NCI-H146 treated with DMSO at 0.1 percent for 48 hours (cell line): ENCODE measurements around the gene ALDH16A1.
"Not testable (repeated sequence)": the region's sequence is repeated elsewhere in the genome, so short reads cannot be mapped to it uniquely, and the experiment has no call there.

Experiments used
- DNase-seq: peaks from one replicate; lab custom pipeline; 2025; ENCODE audit not compliant: unreplicated experiment; lab: John Stamatoyannopoulos, UW

ALDH16A1 gene

DNA sequence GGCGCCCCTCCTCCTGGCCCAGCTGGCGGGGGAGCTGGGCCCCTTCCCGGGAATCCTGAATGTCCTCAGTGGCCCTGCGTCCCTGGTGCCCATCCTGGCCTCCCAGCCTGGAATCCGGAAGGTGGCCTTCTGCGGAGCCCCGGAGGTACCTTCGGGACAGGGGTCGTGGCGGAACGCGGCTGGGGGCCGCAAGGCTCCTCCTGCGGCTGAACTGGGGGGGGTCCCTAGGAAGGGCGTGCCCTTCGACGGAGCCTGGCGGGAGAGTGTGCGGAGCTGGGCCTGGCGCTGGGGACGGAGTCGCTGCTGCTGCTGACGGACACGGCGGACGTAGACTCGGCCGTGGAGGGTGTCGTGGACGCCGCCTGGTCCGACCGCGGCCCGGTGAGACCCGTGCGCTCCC, 8.6 kb downstream of the ALDH16A1 start:
- no peak for DNase-seq

GRCh38 chr19:49462492-49462891, 9.5 kb downstream of the ALDH16A1 start:
- no peak for DNase-seq

DNA sequence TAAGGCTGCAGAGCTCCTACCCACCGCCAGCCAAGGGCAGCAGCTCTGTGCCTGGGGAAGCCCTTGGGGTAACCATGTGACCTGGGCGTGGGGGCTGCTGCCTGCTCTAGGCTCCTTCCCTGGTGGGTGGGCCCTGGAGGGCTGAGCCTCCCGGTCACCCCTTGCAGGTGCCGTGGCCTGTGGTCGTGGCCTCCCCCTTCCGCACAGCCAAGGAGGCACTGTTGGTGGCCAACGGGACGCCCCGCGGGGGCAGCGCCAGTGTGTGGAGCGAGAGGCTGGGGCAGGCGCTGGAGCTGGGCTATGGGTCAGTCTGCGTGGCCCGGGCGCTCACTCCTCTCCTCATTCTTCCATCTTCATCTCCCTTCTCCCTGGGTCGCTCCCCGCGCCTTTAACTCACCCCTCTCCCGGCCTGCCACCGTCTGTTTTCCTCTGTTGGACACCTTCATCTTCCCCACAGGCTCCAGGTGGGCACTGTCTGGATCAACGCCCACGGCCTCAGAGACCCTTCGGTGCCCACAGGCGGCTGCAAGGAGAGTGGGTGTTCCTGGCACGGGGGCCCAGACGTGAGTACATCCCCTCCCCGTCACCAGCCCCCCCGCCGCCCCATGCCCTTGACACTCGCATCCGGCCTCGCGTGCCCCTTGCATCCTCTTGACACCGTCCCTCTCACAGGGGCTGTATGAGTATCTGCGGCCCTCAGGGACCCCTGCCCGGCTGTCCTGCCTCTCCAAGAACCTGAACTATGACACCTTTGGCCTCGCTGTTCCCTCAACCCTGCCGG, 11.1 kb downstream of the ALDH16A1 start:
- DNase-seq = no peak

DNA sequence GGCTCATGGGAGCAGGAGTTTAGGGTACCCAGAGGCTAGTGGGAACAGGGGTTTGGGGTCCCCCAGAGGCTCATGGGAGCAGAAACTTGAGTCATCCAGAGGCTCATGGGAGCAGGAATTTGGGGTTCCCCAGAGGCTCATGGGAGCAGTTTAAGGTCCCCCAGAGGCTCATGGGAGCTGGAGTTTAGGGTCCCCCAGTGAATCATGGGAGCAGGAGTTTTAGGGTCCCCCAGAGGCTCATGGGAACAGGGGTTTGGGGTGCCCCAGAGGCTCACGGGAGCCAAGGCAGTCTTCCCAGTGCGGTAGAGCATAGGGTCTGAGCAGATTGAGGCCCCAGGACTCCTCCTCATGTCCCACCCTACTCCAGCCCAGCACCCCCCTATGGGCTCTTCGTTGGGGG, 12.3 kb downstream of the ALDH16A1 start:
- DNase-seq = no peak

DNA sequence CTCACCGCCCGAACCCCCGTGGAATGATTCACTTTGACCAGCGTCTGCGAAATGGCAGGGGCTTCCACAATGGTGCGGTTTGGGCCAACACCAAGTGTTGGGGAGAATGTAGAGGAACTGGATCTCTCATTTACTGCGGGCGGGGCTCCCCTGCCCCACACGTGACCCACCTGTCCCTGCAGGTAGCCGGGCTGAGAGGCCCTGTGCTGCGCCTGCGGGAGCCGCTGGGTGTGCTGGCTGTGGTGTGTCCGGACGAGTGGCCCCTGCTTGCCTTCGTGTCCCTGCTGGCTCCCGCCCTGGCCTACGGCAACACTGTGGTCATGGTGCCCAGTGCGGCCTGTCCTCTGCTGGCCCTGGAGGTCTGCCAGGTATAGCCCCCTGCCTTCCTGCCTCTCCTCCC, 15.2 kb downstream of the ALDH16A1 start:
- no peak for DNase-seq

DNA sequence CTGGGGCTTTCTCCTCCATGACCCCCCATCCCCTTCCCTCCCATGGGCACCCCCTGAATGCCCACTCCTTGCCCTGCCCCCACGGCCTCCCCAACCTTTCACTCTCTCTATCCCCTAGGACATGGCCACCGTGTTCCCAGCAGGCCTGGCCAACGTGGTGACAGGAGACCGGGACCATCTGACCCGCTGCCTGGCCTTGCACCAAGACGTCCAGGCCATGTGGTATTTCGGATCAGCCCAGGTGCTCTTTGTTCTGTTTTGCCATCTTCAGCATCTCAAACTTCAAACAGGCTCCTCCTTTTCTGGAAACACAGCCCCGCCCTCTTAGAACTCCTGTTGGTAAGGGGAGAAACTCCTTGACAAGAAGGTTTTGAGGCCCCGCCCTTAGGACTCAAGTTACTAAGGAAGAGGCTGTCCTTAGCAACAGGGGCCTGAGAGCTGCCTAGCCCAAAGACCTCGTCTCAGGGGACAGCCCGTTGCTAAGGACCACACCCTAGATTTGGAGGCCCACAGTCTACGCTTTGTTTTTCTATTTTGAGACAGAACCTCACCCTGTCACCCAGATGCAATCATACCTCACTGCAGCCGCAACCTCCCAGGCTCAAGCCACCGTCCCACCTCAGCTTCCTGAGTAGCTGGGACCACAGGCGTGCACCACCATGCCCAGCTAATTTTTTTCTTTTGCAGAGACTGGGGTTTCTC, 15.9 kb downstream of the ALDH16A1 start:
- no peak for DNase-seq

- no peak for DNase-seq
Measured at GRCh38 chr19:49469828-49470614, 17.0 kb downstream of the ALDH16A1 start.

DNA sequence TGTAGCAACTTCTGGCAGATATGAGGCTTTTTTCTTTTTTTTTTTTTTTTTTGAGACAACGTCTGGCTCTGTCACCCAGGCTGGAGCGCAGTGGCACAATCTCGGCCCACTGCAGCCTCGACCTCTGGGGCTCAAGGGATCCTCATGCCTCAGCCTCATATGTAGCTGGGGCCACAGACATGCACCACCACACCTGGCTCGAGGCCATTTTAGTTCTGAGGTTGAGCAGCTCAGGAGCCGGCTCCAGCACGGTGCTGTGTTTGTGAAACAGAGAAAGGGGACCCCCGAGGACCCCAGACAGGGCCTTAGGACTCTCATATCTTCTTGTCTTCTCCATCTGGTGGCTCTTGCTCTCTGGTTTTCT, 17.6 kb downstream of the ALDH16A1 start:
- DNase-seq = no peak

DNA sequence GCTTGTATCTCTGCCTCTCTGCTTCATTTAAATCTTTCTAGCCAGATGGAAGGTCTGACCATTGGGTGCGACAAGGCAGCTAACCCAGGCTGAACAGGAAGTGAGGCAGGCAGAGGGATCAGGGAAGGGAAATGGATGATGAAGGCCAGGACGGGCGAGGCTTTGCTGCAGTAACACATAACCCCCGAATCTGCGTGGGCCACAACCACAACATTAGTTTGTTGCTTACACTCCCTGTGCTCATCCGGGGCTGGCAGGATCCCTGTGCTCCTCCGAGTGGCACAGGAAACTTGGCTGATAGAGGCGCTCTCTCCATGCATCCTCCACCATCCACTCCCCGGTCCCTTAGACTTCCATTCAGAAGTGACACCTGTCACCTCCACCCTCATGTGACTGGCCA, 19.9 kb downstream of the ALDH16A1 start:
- DNase-seq = no peak

GRCh38 chr19:49473501-49473867, 20.5 kb downstream of the ALDH16A1 start:
- DNase-seq = not testable (repeated sequence)

- peak; percentile 29 for DNase-seq
Measured at GRCh38 chr19:49473868-49474541, 21.0 kb downstream of the ALDH16A1 start, which contains the start of gene FLT3LG. Gene FLT3LG, plus strand, starts transcription at chr19:49474215. Its CDS starts 425 bp downstream, at chr19:49474640.

- DNase-seq = no peak
Measured at GRCh38 chr19:49474542-49474924, 21.5 kb downstream of the ALDH16A1 start.

GRCh38 chr19:49475191-49475917, 22.3 kb downstream of the ALDH16A1 start:
- DNase-seq = no peak

DNA sequence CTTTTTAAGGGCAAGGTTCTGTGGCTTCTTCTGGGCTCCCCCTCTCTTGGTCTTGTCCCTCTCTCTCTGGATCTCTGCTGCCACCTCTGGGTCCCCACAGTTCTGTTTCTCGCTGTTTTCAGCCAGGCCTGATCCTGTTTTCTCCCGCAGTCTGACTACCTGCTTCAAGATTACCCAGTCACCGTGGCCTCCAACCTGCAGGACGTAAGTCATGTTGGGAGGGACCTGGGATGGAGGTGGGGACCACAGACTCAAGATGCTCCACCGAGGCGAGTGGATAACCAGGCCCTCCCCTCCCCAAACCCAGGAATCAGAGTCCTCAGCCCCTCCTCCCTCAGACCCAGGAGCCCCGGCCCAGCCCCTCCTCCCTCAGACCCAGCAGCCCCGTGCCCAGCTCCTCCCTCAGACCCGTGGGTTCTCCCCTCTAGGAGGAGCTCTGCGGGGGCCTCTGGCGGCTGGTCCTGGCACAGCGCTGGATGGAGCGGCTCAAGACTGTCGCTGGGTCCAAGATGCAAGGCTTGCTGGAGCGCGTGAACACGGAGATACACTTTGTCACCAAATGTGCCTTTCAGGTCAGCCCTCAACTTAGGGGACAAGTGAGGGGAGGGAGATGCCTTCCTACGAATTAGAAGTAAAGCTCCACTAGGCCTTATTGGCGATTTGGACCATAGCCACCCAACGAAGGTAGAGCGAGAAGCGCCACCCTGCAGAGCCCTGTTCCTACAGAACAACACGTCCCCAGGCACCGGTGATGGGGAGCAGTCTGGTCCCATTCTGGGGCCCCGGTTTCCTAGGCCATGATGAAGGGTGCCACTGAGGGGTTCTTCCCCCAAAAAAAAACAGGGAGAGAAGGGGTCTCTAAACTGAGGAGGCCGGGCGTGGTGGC, 23.2 kb downstream of the ALDH16A1 start:
- peak; percentile 28 for DNase-seq

GRCh38 chr19:49479975-49480628, 27.1 kb downstream of the ALDH16A1 start:
- DNase-seq = no peak

GRCh38 chr19:49481020-49481683, 28.1 kb downstream of the ALDH16A1 start:
- no peak for DNase-seq

- DNase-seq = no peak
Measured at GRCh38 chr19:49486232-49486631, 33.2 kb downstream of the ALDH16A1 start.

DNA sequence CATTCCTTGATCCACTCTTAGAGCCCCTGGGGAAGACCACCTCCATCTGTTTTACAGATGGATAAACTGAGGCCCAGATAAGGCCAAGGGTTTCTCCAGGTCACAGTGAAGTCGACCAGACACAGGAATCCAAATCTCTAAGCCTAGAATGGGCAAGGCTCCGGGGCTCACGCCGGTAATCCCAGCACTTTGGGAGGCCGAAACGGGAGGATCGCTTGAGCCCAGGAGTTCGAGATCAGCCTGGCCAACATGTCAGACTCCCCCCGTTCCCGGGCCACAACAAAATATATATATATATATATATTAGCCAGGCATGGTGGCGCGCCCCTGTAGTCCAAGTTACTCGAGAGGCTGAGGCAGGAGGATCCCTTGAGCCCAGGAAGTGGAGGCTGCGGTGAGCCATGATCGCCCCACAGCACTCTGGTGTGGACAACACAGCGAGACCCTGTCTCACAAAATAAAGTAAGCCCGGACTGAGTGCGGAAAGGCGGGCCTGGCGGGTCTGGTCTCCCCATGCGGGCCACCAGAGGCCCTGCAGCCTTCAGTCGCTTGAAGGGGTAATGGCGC, 33.8 kb downstream of the ALDH16A1 start:
- DNase-seq = no peak
